Activated CD4-positive, alpha-beta T cell treated with anti-CD3 and anti-CD28 coated beads for 48 hours (primary cell): ENCODE results near the gene USP48.

ENCODE experiments used
- DNase-seq: peaks from one replicate; pipeline ENCODE4 v3.0.0-alpha.2; 2020

USP48 gene

GRCh38 chr1:21630571-21631343 is 152.2 kb downstream of the USP48 start:
- DNase-seq, result no peak

DNA sequence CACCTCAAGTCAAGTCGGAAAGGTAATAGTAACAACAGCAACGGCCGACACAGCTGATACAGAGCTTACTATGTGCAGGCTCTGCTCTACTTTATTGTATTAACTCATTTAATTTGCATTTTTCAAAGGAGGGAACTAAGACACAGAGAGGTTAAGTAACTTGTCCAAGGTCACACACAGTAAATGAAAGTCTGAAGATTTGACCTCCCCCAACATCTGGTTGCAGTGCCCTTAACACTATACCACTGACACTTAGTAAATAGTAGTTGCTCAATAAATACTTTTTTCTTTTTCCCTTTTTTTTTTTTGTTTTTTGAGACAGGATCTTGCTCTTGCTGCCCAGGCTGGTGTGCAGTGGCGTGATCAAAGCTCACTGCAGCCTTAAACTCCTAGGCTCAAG is 153.0 kb downstream of the USP48 start:
- no peak for DNase-seq

DNA sequence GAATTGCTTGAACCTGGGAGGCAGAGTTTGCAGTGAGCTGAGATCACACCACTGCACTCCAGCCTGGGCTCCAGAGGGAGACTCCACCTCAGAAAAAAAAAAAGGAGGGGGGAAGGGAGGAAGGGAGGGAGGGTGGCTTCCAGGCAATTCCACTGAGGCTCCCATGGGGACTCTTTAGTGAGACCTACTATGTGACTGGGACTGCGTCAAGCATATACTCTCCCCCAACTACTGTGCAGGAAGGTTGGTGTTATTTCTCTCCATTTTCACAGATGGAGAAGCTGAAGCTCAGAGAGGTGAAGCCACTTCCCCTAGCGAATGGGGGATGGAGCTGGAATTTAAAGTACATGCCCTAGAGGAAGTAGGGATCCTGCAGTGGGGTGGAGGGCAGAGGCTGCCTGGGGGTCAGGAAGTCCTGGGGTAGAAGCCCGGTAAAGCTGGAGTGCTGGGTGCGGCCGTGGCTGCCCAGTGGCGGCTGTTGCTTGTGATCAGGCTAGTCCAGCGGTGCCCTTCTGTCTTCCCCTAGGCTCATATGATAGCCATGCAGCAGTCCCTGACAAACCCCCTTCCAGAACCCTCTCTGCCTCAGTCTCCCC is 154.1 kb downstream of the USP48 start:
- DNase-seq, result no peak
